Measurements from ENCODE around the gene JAKMIP1.

DNA sequence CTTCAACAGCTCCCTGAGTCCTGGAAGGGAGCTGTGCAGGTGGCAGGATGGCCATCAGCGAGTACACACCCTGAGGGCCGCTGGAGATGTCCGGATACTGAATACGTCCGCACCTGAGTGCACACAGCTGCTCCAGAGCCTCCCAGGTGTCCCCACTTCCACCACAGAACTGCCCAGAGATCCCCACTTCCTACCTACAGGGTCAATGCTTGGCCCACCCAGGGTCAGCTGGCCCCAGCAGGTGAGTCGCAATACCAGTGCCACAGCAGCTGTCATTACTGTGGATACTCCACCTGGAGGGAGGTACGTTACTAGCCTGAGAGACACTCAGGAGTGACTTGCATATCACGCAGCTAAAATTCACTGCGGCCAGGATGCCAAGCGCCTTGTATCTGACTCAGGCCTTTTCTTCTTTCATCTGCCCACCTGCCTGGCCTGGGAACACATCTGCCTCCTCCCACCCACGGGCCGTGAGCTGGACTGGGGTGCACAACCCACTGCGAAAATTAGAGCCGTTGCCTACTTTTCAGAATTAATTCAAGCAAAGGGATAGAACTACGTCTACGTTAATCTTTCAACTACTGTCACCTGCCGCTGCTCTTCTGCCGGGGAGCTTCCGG lies 191.5 kb downstream of the JAKMIP1 start:
- TF ChIP-seq, protein P1, sequence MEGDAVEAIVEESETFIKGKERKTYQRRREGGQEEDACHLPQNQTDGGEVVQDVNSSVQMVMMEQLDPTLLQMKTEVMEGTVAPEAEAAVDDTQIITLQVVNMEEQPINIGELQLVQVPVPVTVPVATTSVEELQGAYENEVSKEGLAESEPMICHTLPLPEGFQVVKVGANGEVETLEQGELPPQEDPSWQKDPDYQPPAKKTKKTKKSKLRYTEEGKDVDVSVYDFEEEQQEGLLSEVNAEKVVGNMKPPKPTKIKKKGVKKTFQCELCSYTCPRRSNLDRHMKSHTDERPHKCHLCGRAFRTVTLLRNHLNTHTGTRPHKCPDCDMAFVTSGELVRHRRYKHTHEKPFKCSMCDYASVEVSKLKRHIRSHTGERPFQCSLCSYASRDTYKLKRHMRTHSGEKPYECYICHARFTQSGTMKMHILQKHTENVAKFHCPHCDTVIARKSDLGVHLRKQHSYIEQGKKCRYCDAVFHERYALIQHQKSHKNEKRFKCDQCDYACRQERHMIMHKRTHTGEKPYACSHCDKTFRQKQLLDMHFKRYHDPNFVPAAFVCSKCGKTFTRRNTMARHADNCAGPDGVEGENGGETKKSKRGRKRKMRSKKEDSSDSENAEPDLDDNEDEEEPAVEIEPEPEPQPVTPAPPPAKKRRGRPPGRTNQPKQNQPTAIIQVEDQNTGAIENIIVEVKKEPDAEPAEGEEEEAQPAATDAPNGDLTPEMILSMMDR (conservative IDR thresholded peaks at IDR 0.05; ENCODE audit: low read length): no peak
- TF ChIP-seq EZH2phosphoT487 (IDR thresholded peaks at IDR 0.05; ENCODE audit: borderline replicate concordance): no peak

All from Loucy (cell line).